PFSK-1 (cell line): Measurements from ENCODE around the gene GABRB3.

ENCODE experiments used
- POLR2AphosphoS5 ChIP-seq: IDR thresholded peaks from 2 replicates; pipeline ENCODE4 v1.6.1; 2012; ENCODE audit warnings: low read depth, mild to moderate bottlenecking, control low read depth, low read length, moderate library complexity
- REST ChIP-seq, 2 experiments: IDR thresholded peaks; 2 replicates each; pipeline versions ENCODE4 v1.6.1 to v1.8.0; 2011 to 2012; ENCODE audit warnings: low read depth in 2 of 2, low read length in 2 of 2, control low read depth in 1 of 2, inconsistent platforms in 1 of 2, mild to moderate bottlenecking in 1 of 2, moderate library complexity in 1 of 2; ENCODE audit not compliant: insufficient read depth in 1 of 2
- SIN3A ChIP-seq: IDR thresholded peaks from 2 replicates; pipeline ENCODE4 v1.6.1; 2012; ENCODE audit warnings: mild to moderate bottlenecking, low read length, moderate library complexity, borderline replicate concordance; ENCODE audit not compliant: insufficient read depth

GRCh38 chr15:26766262-26766661 lies 6.6 kb downstream of the GABRB3 start:
- TF ChIP-seq POLR2AphosphoS5 (no peak), SIN3A (no peak), REST (IDR thresholded peaks at IDR 0.05; ENCODE audit: insufficient read depth in 1 of 2, low read depth in 2 of 2, low read length in 2 of 2) (no peak)
